Panc1 (cell line): Measurements from ENCODE around the gene NKX6-2. TPM values are rescaled to one million over a fixed set of nuclear protein-coding genes. Genes with fewer than 3 reads are reported as not detected.
A peak's percentile ranks its signal among the peaks of the same experiment; 100 is the strongest.

ENCODE experiments used
- ATAC-seq: fragments of 200-7000 bp; cut with Tn5 transposase; 2 replicates; pipeline ENCODE4 v1.9.1; 2020; ENCODE audit warnings: mild to moderate bottlenecking, moderate library complexity
- BruUV-seq: library from RNA; stranded (reverse); fragments of 400-500 nt; replicated peaks from 2 replicates; lab custom pipeline; 2021; lab: Mats Ljungman, UMichigan
- CTCF ChIA-PET: fragments of 300-600 bp; sonication (Branson Sonifier 250); formaldehyde crosslinking; loops from one replicate; lab custom pipeline; 2022; ENCODE audit warnings: antibody characterized with exemption; lab: Charles Lee
- POLR2A ChIA-PET: fragments of 300-600 bp; sonication (Branson Sonifier 250); formaldehyde crosslinking; loops from one replicate; lab custom pipeline; 2022; ENCODE audit warnings: antibody characterized with exemption; lab: Charles Lee
- DNase-seq: peaks from one replicate; pipeline ENCODE4 v3.0.0-alpha.2; 2010; ENCODE audit warnings: low read depth, low spot score
- H3K27ac ChIP-seq: 2 replicates; pipeline ENCODE4 v1.5.1; 2011; ENCODE audit warnings: mild to moderate bottlenecking, low read length, inconsistent platforms
- H3K27me3 ChIP-seq: fragments of 200-500 bp; sonication (Bioruptor generic); 2 replicates; pipeline ENCODE4 v1.6.0; 2014; ENCODE audit warnings: low read length, inconsistent platforms; ENCODE audit not compliant: control insufficient read depth, insufficient read depth
- H3K36me3 ChIP-seq: fragments of 200-500 bp; sonication (Bioruptor generic); 2 replicates; pipeline ENCODE4 v1.5.1; 2014; ENCODE audit warnings: inconsistent platforms, mild to moderate bottlenecking, low read length, moderate library complexity; ENCODE audit not compliant: control insufficient read depth, insufficient read depth
- H3K4me1 ChIP-seq: 2 replicates; pipeline ENCODE4 v1.5.1; 2011; ENCODE audit warnings: inconsistent platforms, mild to moderate bottlenecking, low read length, moderate library complexity; ENCODE audit not compliant: control insufficient read depth, insufficient read depth
- H3K4me3 ChIP-seq, 2 experiments: 2 replicates each; pipeline ENCODE4 v1.5.1; 2011 to 2012; ENCODE audit warnings: low read depth in 2 of 2, low read length in 2 of 2, mild to moderate bottlenecking in 2 of 2, inconsistent platforms in 1 of 2, moderate library complexity in 1 of 2
- H3K9me3 ChIP-seq: fragments of 200-500 bp; sonication (Bioruptor generic); 2 replicates; pipeline ENCODE4 v1.5.1; 2014; ENCODE audit warnings: low read depth, mild to moderate bottlenecking, inconsistent platforms, low read length, moderate library complexity; ENCODE audit not compliant: control insufficient read depth, insufficient read depth
- POLR2AphosphoS5 ChIP-seq: IDR thresholded peaks from 2 replicates; pipeline ENCODE4 v1.6.1; 2012; ENCODE audit warnings: mild to moderate bottlenecking, low read depth, low read length, moderate library complexity
- SIN3A ChIP-seq: IDR thresholded peaks from 2 replicates; pipeline ENCODE4 v1.6.1; 2012; ENCODE audit warnings: low read depth, mild to moderate bottlenecking, low read length, moderate library complexity, borderline replicate concordance; ENCODE audit not compliant: insufficient read depth
- TCF7L2 ChIP-seq: IDR thresholded peaks from 2 replicates; pipeline ENCODE4 v1.6.1; 2011; ENCODE audit warnings: mild to moderate bottlenecking, low read depth, low read length, inconsistent platforms
- in situ Hi-C: cut with HindIII; loops from 2 replicates; pipeline ENCODE4 v1.10.0; 2016; ENCODE audit warnings: low sequenced_read_pairs, low pct_unique_long_range_greater_than_20kb
- intact Hi-C: fragments of 100-400 bp; cut with micrococcal nuclease; formaldehyde crosslinking; loops from one replicate; pipeline ENCODE4 v1.10.0; 2022; ENCODE audit not compliant: unreplicated experiment
- total RNA-seq: library from RNA; stranded (reverse); gene quantifications from one replicate; pipeline ENCODE4 v1.2.1, GENCODE V29; 2021; ENCODE audit not compliant: unreplicated experiment
- TF ChIP-seq, protein P1 (sequence below): fragments of 450-650 bp; IDR thresholded peaks from 2 replicates; pipeline ENCODE4 v1.5.1; 2017; ENCODE audit warnings: mild to moderate bottlenecking
- TF ChIP-seq, protein P2 (sequence below), 2 experiments: IDR thresholded peaks; 2 replicates each; pipeline ENCODE4 v1.6.1; 2011 to 2012; ENCODE audit warnings: low read depth in 2 of 2, control low read depth in 1 of 2, low read length in 1 of 2, mild to moderate bottlenecking in 1 of 2, moderate library complexity in 1 of 2; ENCODE audit not compliant: insufficient read depth in 1 of 2

The NKX6-2 gene
- total RNA-seq, 1 experiment from 2014 or later = 1.6 TPM

DNA sequence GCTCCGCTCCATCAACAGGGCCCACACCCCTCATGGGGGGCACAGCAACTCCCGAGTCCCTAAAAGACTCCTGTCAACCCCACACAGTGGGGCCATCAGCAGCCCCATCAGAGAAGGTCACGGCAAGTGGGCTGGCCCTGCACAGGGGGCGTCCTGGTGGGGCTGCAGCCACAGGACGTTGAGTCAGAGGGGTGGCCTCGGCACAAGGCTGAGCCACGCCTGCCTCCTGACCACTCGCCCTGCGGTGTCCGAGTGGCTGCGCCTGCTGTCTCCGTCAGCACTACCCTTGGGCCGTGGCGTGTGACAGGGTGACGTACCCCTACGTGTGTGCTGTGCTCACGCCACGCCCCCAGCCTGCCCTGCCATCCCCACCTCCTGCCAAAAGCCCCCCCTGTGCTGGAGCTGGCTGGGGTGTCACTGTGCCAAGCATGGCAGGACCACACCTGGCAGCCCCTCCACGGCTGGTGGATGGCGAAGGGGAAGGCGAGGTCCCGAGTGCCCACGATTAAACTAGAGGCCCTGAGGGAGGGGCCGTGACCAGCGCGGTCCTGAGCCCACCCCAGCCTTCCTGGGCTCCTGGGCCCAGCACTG is 26.0 kb upstream of the NKX6-2 start:
- no peaks in the 10 kb centered on the region for H3K36me3 ChIP-seq
- in situ Hi-C loops (no loop called here), intact Hi-C loops (no loop called here)
- no peak for TF ChIP-seq SIN3A
- no peak for TF ChIP-seq POLR2AphosphoS5
- TF ChIP-seq, protein P1, sequence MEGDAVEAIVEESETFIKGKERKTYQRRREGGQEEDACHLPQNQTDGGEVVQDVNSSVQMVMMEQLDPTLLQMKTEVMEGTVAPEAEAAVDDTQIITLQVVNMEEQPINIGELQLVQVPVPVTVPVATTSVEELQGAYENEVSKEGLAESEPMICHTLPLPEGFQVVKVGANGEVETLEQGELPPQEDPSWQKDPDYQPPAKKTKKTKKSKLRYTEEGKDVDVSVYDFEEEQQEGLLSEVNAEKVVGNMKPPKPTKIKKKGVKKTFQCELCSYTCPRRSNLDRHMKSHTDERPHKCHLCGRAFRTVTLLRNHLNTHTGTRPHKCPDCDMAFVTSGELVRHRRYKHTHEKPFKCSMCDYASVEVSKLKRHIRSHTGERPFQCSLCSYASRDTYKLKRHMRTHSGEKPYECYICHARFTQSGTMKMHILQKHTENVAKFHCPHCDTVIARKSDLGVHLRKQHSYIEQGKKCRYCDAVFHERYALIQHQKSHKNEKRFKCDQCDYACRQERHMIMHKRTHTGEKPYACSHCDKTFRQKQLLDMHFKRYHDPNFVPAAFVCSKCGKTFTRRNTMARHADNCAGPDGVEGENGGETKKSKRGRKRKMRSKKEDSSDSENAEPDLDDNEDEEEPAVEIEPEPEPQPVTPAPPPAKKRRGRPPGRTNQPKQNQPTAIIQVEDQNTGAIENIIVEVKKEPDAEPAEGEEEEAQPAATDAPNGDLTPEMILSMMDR = no peak
- no peak for TF ChIP-seq TCF7L2
- TF ChIP-seq, protein P2, sequence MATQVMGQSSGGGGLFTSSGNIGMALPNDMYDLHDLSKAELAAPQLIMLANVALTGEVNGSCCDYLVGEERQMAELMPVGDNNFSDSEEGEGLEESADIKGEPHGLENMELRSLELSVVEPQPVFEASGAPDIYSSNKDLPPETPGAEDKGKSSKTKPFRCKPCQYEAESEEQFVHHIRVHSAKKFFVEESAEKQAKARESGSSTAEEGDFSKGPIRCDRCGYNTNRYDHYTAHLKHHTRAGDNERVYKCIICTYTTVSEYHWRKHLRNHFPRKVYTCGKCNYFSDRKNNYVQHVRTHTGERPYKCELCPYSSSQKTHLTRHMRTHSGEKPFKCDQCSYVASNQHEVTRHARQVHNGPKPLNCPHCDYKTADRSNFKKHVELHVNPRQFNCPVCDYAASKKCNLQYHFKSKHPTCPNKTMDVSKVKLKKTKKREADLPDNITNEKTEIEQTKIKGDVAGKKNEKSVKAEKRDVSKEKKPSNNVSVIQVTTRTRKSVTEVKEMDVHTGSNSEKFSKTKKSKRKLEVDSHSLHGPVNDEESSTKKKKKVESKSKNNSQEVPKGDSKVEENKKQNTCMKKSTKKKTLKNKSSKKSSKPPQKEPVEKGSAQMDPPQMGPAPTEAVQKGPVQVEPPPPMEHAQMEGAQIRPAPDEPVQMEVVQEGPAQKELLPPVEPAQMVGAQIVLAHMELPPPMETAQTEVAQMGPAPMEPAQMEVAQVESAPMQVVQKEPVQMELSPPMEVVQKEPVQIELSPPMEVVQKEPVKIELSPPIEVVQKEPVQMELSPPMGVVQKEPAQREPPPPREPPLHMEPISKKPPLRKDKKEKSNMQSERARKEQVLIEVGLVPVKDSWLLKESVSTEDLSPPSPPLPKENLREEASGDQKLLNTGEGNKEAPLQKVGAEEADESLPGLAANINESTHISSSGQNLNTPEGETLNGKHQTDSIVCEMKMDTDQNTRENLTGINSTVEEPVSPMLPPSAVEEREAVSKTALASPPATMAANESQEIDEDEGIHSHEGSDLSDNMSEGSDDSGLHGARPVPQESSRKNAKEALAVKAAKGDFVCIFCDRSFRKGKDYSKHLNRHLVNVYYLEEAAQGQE (IDR thresholded peaks at IDR 0.05; ENCODE audit: insufficient read depth in 1 of 2, low read depth in 2 of 2, low read length in 1 of 2) = no peak
- no peak overlapping the region for H3K4me3 ChIP-seq
- H3K27ac ChIP-seq = no peak overlapping the region
- POLR2A ChIA-PET = interaction anchor here (0.7 kb wide), 1 partner anchor 9 kb away, joined by 3 read pairs; no protein-coding TSS in a partner anchor
- CTCF ChIA-PET = no interaction called here
- DNase-seq = no peak
- 0 out of 2 replicates have a peak, but pooled peaks have one; percentile 15 for ATAC-seq
- no peaks in the 10 kb centered on the region for H3K4me1 ChIP-seq
- H3K27me3 ChIP-seq = no peaks in the 10 kb centered on the region
- BruUV-seq = no TSS peak
- no peaks in the 10 kb centered on the region for H3K9me3 ChIP-seq

DNA sequence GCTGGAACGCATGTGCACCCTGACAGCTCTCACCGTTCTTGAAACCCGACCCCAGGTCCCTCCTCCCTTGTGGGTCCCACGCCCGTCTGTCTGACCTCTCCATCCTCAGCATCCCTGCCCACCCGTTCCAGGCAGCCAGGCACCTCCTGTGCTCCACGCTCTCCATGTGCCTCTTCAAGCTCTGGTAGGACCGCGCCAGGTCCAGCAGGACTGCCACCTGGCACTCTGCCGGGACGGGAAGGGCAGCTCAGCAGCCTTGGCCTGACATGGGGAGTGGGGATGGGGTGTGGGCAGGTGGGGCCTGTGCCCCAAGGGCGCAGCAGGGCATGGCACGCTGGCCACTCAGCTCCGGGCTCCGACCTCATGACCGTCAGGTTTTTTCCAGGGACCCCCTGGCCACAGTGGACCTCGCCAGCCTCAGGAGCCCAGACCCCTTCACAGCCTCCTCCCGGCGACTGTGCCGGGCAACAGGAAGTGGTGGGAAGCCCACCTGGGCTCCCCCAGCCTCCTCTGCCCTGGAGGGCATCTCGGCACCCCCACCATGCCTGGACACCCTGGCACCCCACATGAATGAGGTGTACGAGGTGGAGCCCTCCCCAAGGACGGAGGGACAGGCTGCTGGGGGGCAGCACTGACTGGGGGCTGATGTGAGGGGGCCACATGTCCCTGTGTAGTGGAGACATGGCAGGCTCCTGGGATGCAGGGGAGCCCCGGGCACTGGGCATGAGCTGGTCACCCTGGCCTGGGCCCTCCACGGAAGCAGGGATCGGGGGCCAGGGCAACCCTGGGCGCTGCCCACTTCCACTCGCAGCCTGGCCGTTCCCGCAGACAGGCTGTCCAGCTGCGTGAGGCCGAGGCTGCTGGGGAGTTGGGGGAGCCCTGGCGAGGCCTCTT is 25.1 kb upstream of the NKX6-2 start:
- TF ChIP-seq, protein P1 = no peak
- TF ChIP-seq SIN3A = no peak
- no peak for TF ChIP-seq TCF7L2
- TF ChIP-seq POLR2AphosphoS5 = no peak
- TF ChIP-seq, protein P2 (IDR thresholded peaks at IDR 0.05; ENCODE audit: insufficient read depth in 1 of 2, low read depth in 2 of 2, low read length in 1 of 2) = no peak
- POLR2A ChIA-PET = no interaction called here
- intact Hi-C loops = no loop called here
- no peak overlapping the region for H3K4me3 ChIP-seq
- ATAC-seq = no peak
- no peaks in the 10 kb centered on the region for H3K9me3 ChIP-seq
- in situ Hi-C loops = no loop called here
- H3K27me3 ChIP-seq = no peaks in the 10 kb centered on the region
- H3K4me1 ChIP-seq = no peaks in the 10 kb centered on the region
- BruUV-seq = no TSS peak
- H3K27ac ChIP-seq = no peak overlapping the region
- no peak for DNase-seq
- no peaks in the 10 kb centered on the region for H3K36me3 ChIP-seq
- CTCF ChIA-PET = interaction anchor here (0.6 kb wide), 1 partner anchor 1146 kb away, joined by 6 read pairs; no protein-coding TSS in a partner anchor
